Fibroblast of skin of right quadriceps (primary cell): ENCODE data around the gene KLF7.
A peak's percentile ranks its signal among the peaks of the same experiment; 100 is the strongest.

Experiments
- DNase-seq: peaks from one replicate; pipeline ENCODE4 v3.0.0-alpha.2; 2013

The KLF7 gene

DNA sequence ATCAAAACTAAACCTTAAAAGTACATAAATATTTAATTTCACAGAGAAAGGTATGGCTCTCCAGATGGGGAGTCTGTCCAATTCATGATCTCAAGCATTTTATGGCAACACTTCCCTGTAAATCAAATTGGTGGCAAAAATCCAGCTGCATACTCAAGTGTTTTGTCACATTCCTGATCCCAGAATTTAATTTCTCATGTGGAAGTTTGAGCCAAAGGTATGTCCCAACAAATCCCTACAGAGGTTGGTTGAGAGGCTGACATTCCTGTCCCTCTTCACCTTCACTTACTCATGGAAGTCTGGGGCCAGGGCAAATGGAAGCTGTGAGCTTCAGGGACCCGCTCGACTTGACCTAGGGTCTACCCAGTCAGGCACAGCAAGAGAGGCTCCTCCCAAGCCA, 17.7 kb downstream of the KLF7 start:
- DNase-seq: peak; percentile 94

DNA sequence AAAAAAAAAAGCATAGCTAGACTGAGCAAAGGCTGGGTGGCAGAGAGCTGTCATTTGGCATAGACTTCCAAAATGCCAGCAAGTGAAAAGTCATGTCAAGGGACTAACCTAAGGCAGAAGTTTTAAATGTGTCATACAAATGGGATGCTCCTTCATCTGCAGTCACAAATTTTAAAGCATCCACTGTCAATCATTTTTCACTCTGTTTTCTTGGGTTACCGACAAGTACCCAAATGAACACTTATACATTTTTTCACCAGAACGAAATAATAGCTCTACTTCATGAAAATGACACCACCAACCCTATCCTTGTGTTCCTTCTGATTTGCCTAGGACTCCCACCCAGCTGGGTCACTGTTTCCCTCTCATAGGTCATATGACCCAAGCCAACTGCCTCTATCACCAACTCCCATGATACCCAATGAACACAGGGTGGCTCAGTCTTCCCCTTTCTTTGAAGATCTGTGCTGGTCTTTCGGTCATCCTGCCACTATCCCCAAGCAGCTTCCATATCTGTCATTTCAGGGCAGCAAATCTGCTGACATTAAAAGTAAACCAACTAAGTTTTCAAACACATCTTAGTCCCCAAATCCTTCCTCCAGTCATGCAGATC, 21.5 kb downstream of the KLF7 start:
- DNase-seq: no peak

DNA sequence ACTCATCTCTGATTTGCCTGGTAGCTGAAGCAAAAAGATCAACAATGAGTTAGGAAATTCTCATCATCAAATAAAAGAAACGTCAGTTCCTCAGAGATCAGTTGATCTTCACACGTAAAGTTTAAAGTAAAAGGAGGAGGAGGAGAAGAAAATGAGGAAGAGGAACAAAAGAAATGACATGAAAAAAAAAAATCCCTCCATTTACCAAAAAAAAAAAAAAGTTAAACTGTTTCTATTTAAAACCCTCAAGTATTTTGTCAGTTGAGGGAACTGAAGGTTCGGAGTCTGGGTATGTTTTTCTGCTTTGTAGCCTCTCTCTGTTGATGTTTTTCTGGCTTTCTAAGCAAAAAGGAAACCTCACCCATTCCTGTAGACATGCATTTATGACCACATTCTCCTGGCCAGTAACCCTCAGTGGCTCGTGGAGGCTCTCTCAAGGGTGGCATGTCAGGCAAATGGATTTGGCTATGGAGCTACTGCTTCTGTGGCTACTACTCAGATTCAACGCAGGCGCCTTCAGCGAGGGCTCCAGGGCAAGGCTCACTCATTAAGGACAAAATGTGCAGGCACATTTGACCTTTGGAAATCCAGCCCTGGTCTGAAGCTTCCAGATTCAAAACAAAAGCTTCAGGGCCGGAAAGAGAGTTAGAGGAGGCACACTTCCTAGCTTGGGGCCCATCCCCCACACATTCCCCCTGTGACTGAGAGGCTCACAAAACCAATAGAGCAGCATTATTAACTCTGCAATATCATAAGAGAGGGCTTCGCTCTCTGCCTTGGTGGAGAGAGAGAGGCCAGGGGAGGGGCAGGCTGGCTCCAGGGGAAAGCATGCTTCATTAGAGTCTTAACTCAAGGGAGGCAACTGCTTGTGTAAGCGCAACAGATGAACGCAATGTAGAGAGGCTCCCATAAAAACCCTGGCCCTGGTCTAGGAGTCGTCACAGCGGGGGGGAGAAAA, 22.3 kb downstream of the KLF7 start:
- DNase-seq: peak; percentile 61

DNA sequence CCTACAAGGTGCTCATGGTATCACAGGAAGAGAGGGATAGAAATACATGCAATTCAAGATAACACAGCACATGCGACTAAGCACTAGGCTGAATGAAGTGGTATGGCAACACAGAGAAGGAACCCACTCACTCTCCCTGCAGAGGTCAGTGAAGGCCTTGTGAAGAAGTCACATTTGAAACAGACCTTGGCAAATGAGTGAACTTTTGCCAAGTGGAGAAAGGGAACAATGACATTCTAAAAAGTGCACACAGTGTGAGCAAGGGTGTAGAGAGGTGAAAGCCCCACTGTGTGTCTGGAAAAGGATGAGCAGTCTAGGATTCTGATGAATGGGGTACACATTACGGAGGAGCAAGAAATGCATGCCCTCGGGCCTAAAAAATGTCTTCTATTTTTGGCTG, 23.3 kb downstream of the KLF7 start:
- DNase-seq: no peak

DNA sequence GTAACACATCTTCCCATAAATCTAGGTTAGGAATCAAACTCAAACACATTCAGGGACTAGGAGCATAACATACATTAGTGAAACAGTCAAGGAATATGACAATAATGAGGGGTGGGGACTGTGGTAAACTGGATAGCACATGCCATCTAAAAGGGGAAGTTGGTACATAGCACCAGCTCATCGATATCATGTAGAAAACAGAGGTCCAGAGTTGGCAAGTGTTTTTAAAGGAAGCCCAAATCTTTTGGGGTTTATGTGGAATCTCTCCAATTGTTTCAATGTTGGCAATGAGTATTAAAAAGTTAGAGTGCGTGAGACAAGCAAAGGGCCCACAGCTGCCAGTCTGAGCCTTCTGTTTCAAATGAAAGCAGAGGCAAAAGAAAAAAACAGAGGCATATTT, 24.4 kb downstream of the KLF7 start:
- DNase-seq: no peak

DNA sequence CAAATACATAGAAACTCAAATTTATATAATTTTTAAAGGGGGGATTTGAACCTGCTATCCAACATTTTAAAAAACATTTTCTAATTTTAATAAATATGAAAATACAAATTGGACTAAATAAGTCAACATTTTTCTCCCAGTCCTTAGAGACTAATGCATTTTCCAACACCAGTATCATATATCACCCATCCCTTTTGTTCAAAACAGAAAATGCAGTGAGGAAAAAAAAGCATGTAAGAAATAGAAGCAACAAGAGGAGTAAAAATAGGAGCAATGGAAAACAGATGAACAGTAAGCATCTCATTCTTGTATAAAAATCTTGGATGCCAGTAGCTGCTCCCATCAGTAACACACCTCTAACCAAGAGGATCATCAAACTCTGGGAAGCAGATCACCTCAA, 25.5 kb downstream of the KLF7 start:
- no peak for DNase-seq

DNA sequence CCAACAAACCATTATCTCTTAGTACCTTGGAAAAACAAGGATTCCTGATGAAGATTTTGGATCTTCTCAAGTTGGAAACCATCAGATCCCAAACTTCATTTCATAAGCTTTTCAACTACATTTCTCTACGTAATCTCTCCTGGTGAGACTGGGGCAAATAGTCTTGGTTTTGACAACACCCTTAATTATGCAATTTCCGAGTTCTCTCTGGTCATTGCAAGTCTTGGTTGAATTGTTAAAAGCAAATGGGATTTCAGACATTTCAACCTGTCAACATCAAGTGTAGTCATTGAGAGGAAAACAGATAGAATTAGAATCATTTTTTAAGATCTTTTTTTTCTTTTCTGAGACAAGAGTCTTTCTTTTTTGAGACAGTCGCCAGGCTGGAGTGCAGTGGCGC, 26.2 kb downstream of the KLF7 start:
- no peak for DNase-seq

DNA sequence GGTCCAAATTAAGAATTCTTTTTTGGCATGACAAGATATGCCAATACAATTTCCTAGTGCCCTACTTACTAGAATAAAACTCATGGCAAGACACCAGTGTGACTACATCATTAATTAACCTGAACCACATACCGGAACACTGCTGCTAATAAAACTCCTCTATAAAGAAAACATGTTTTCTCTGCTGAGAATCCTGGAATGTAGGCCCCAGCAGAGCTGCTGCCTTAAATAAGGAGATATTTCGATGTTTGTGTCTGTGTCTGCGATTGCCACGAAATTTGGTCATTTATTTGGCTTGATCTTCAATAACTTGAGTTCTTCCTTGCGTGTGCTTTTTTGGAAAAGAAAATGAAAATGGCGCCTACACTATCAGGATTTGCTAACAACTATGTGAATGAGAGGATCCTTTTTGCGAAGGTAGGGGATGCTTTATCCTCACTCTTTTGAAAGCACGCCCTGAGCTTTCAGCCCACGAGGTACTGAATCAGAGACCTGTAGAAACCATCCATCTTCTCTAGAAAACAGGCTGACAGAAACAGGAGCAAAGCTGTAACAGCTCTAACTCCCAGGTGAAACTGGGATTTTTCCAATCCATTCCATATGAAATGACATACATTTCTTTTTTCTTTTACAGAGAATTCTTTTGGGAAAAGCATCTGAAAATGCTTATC, 27.0 kb downstream of the KLF7 start:
- no peak for DNase-seq

DNA sequence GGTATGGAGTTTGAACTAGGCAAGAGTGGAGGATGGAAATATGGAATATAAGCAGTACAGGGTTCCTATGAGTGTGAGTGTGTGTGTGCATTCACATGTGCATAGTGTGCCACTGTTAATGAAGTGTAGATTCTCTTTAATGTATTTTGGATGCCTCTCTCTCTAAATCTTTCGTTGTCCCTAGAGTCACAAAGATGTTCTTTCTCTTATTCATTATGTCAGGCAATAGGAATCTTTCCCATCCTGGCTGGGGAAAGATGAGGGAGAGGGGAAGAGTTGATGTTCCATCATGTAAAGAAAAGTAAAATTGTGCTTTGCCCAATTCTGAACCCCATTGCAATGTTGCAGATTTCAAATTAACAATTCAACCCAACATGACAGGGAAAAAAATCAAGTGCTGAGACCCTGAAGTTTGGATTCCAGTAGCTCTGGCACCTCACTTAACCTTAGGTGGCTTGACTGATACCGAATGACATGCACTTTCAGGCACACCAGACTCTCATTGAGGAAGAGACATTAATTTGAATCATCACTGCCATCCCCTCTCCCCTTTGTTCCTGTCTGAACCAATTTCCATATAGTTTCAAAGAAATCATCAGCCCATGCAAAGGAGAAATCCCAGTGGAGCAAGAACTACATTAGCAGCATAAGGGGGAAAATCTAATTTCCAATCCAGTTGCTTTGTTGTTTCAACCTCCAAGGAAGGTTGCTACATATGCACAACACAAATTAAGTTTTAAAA, 28.0 kb downstream of the KLF7 start:
- no peak for DNase-seq

DNA sequence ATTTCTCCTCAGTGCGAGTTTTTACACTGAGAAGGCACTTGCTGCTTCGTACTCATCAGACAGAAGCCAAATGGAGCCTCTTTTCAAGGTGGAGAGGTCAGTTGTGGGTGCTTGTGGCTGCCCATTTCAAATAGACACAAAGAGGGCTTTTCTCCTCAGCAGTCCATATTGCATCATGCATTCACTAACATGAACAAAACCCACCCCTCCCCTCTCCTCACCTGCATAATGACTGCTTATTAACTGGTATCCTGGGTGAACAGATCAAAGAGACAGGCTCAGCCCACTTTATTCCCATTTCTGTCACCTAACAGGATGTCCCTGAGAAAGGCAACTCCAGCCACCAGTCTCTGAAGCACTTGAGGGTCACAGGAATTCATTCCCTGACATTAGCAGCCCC, 28.9 kb downstream of the KLF7 start:
- DNase-seq: no peak

DNA sequence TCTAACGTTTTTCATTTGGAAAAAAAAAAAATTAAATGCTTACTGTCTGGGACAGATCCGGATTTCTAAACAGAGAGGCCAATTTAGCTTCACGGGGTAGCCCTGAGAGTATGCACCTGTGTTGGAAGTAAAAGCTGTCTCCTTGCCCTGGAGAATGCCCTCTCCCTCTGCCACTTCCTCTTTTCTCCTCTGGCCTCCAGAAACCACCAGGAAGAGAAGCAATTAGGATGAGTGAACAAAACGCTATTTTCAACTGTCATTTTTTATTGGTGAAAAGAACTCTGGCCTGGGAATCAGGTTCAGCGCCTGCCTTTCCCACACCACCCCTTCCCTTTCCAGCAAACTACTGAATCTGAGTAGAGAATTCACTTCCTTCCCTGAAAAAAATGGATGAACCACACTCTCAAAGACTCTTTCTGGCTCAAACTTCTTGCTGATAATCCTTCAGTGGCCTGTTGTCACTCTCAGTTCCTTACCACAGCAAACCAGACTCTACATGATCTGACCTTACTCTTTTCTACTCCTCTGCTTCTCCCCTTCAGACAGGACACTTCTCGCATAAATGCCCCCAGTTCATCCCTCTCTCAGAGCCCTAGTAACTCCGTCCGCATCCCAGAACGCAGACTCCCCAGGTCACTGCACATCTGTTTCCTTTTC, 29.8 kb downstream of the KLF7 start:
- no peak for DNase-seq

DNA sequence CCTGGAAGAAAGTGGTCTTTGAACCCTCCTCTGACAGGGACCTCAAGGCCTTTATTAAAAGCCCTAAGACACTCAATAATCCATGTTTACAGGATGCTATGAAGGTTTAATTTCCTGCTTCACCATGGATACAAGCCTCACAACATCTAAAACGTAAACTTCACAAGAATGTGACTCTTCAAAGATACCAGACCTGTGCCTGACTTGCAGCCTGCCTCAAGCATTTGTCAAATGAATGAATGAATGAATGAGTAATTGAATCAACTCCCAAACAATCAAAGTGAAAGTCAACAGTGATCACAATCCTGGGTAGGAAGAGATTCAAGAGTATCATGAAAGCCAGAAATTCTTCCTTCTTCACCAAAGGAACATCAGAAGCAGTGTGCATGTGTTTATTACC, 30.4 kb downstream of the KLF7 start:
- no peak for DNase-seq

DNA sequence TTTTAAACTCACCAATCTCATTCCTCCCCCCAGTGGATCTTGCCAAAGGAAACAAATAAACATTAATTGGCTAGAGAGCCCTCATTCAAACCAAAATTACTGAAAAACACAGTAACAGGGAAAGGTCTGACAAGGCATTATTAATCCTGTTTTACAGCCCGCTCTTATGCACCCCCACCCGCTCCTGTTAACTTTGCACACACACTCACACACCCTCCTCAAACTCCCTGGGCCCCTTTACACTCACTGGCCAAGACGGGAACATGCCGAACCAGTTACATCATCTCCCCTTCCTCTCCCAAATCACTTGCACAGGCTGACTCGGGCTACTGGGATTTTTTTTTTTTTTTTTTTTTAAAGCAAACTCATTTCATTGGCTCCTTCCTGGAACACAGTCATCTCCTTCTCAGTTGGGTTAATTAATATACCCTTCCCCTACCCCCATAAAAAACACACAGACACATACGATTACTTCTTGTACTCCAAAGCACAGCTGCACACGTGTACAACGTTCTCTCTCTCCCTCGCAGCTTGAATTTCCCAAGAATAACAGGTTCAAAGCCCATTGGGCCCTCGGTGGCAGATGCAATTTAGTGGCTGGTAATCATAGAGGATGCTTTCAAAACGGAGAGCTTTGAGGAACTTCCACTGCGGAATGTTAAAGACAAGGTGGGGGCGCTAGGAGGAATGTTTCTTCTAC, 31.8 kb downstream of the KLF7 start:
- DNase-seq: peak; percentile 98

DNA sequence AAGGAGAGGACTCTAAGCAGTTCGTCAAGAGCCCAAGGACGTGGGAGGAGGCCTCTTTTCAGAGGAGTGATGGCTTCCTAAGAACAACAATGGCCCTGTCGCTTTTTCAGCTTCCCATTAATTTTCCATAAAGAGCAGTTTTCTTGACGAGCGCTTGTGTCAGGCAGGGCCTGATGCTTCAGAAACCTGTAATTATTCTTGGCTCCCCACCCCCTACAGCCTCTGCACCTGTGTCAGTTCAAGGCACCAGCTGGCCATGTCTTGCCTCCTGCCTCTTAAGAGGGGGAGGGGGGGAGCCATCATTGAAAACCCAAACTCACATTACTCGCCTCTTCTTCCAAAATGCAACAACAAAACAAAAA, 32.3 kb downstream of the KLF7 start:
- no peak for DNase-seq

DNA sequence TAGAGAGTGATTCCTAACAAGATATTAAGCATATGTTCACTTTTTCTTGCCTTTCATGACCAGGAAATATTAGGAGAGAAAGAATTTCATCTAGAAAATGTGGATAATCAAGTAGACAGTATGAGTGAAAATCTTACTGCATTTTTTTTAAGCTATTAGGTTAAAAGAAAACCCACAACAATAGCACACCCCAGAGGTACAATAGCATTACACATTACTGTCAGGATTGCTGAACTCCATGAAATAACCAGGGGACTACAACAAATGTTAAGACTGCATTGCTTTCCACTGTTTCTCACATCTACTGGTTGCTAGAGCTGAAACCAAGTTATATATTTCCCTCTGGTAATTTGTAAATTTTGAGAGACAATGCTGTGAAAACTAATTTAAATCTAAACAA, 33.7 kb downstream of the KLF7 start:
- DNase-seq: no peak

DNA sequence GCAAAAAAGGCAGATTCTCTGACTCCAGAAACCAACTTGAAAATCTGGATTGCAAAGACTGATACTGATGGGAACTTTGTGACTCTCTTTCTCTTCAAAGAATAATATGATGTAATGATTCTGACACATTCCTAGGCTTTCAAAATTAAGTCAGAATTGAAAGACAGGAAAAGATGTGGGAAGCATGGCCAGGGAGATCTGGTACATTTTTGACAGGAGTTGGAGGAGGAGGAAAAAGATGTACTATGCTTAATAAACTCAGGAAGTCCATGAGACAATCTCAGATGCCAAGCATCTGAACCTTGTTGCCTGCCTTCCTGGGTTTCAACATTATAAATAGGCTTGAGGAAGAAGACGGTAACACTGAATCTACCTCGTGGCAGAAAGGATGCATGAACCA, 34.2 kb downstream of the KLF7 start:
- no peak for DNase-seq

DNA sequence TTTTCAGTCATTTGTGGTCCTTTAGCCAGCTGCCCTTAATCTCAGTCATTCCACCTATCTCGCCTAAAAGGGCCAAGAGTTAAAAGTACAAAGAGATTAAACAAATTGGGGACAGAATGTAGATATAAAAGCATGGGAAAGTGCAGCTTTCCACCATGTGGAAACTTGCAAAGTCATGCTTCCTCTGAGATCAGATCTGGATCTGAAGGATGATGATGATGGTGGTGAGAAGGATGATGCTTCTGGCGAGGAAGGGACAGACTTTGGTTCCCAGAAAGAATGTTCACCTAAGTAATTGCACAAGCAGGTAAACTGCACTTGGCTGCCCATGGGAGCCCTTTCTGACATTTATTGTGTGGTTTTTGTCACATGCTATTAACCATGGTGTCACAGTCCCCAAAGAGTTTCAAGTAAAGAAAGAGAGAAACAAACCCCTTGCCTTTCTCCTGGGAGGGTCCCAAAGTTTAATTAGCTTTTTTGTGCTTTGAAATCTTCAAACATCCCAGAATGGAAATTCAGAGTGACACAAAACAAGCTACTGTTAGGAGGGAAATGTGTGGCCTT, 34.7 kb downstream of the KLF7 start:
- no peak for DNase-seq

DNA sequence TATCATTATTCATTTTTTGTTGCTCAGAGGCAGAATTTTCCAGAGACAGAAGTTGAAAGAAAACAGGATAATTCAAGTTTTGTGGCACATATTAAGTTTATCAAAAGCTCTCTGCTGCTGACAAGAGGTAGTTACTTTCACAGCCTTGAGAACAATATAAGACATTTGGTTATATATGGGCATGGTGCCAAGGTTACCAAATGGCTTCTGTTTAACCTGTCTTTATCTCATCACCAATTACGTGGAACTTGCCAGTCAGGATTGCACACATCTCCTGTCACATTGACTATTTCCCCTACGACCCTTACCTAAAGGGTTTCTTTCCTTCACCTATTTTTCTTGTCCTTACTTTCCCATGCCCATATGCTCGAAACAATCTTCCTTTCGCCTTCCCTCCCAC, 35.9 kb downstream of the KLF7 start:
- DNase-seq: no peak

DNA sequence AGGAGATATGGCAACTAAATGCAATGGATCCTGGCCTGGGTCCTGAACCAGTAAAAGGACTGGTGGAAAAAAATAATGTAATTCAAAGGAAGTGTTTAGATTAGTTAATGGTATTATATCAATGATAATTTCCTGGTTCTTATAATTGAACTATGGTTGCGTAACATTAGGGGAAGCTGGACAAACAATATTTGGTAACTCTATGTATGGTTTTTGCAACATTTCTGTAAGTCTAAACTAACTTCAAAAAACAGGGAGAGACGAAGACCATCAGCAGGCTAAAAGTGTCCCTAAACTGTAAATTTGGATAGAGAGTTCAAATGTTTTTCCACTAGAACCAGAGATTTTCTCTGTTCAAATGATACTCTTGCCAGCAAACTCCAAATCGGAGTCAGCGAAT, 36.9 kb downstream of the KLF7 start:
- no peak for DNase-seq

DNA sequence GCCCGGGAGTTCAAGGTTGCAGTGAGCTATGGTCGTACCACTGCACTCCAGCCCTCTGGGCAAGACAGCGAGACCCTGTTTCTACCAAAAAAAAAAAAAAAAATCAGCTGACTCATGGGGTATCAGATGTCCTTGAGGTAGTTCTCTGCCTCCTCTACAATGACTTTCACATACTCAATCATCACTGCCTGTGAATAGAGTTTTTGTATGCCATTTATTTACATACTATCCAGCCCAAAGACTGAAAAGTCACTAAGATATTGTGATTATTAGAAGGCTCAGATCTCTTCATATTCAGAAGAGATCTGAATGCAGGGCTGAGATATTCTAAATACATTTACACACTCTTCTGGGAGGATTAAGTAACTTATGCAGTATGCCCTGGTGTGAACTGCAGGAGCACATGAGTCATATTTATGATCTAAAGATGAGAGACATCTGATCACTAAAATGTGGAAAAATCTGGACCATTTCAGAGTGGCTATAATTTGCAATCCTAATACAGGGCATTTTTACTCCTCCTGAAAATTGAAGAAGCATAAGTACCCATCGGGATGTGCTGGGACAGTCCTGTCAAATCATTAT, 38.9 kb downstream of the KLF7 start:
- DNase-seq: peak; percentile 57

DNA sequence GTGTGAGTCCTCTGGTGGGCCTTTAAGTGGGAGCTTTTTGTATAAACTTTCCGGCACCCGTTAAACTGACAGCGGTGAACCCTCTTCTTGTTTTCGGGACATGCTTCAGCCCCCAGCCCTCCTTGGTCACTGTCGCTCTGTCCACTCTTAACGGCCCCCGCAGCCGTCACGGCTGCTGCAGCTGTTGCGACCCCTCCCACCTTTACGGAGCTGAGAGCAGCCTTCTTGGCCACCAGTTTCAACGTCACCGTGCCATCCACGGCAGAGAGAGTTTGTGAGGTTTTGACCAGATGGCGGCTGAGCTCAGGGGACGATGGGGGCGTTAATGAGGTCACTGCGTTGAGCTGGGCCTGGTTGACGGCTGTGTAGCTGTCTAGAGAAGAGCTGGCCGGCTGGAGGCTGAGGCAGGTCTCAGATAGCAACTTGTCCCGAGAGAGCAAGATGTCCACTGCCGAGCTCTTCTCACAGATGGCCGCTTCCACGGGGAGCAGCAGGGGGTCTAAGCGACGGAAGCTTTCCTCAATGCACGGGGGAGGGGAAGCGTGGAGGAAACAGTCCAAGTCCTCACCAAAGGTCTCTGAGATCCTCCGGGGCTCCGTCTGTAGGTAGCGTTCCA, 41.9 kb downstream of the KLF7 start:
- DNase-seq: no peak
